GM19035 (cell line): ENCODE results near the gene HOXA7.

Source experiments
- ATAC-seq: cut with Tn5 transposase; IDR thresholded peaks from one replicate; pipeline ENCODE4 v1.9.1; 2021; ENCODE audit not compliant: unreplicated experiment

The HOXA7 gene

DNA sequence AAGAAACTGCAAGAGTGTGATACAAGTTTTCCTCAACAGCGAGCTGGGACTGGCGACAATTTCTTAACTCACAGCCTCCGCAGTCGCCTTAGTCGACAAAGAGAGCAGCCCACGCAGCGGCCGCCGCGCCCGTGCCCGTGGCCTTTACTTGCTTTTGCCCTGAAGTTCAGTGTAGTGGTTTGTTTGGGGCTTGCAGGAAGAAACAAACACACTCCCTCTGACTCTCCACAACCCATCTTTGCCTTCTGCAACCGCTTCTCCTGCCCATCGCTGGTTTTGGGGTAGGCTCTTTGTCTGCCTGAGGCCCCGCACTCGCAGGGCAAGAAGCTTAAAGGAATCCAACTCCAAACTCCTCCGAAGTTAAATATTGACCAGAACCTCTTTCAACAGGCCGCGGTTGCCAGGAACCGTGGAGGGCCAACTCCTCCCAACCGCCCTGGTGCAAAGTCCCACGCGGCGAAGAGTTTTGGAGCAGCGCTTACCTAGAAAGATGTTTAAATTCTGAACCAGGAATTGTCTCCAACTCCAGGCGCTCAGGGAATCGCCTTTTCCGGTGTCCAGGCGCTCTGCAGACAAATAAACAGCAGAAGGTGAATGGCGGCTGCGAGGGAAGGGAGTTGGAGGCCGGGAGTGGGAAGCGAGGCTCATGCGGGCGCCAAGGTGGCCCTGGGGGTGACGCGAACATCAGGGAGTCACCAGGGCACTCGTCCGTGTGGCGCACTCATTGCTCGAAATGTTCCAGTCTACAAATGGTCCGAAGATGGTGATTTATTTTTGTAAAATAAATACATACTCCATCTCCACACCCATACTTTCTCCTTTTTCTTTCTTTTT lies 34.2 kb downstream of the HOXA7 start:
- ATAC-seq = no peak

DNA sequence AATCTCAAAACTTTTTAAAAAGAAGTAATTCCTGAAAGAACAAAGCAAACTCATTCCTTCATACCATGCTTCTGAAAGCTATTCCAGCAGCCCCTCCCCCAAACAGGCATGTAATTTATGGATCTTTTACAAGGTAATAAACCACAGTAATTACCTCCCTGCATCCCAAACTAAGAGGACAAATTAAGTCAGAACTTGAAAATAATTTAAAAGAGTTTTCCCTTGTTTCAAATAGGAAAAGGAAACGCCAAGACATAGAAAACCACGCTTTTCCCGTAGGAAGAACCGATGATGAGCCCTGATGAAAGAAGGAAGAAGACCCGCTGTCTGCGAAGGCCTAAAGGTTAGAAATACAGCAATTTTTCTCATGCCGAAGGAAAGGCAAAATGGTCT lies 34.8 kb downstream of the HOXA7 start:
- no peak for ATAC-seq

DNA sequence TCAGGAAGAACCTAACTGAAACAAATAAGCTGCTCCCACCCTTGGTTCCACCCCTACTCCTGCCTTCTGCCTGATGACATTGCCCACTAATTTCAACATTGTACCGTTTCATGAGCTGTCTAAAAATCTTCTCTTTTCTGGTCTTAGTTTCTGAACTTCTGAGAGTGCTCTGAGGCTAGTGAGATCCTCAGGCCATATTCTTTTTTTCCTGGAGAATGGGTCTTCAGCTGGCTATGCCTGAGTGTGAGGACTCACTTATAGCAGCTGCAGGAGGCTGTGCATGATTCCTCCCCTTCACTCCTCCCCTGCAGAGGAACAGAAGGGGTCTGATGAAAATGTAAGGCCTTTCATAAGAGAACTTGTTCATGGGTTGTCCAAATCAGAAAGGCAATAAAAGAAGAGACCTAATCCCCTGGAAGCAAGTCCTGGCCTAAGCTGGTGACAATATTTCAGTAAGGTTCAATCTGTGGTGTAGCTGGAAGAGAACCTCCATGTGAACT lies 37.0 kb downstream of the HOXA7 start:
- ATAC-seq = no peak

DNA sequence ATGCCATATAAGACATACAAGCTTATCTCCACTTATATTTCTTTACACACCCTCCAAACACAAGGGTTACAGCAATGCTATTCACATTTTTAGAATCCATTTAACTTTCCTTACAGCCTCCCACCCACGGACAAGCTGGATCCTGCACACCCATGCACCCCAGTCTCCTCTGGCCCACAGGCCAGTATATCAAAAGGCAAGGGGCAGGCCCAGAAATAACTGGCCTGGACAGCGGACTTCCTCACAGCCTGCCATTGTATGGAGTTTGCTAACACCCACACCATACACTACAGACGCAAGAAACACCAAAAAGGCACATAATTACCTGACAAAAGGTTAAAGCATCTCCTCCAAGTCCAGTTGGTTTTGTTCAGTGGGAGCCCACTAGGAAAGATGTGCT lies 37.9 kb downstream of the HOXA7 start:
- ATAC-seq = no peak

GRCh38 chr7:27117887-27118491 lies 38.5 kb downstream of the HOXA7 start:
- ATAC-seq = no peak

DNA sequence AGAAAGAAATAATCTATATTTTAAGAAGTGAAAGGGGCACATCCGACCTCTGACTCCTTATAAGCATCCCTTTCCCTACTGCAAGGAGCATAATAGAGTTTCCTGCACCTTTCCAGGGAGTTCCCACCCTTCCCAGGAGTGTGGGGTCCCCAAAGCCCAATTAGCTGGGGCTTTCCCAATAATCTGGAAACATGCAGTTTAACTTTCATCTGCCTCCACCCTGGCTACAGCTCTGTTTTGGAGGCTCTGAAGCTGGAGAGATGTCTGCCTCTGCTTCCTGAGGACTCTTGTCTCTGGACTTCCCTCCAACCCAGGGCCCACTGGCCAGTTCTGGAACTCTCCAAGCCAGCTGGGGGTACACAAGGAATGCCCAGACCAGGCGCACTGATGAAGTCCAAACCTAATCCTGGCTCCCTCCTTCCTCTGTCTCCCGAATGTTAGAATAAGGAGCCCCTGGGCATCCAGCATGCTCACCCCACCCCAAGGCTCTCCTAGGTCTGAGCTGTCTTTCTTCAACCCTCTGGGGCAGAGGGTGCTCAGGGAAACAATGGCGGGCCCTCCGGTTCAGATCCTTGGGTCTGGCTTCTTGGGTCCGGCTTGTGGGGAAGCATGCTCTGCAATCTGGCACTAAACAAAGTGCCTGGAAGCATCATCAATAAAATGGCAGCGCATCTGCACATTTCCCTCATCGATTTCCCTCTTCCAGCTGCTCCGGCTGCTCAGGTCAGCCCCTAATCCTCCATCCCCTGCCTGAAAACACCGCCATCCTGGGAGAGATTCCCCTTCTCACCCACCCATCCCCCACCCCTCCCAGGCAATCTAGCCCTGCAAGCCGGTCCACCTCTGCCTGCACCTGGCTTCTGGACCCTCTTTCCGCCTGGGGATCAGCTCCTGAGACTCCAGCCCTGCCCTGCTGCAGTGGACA lies 39.3 kb downstream of the HOXA7 start:
- ATAC-seq = no peak

DNA sequence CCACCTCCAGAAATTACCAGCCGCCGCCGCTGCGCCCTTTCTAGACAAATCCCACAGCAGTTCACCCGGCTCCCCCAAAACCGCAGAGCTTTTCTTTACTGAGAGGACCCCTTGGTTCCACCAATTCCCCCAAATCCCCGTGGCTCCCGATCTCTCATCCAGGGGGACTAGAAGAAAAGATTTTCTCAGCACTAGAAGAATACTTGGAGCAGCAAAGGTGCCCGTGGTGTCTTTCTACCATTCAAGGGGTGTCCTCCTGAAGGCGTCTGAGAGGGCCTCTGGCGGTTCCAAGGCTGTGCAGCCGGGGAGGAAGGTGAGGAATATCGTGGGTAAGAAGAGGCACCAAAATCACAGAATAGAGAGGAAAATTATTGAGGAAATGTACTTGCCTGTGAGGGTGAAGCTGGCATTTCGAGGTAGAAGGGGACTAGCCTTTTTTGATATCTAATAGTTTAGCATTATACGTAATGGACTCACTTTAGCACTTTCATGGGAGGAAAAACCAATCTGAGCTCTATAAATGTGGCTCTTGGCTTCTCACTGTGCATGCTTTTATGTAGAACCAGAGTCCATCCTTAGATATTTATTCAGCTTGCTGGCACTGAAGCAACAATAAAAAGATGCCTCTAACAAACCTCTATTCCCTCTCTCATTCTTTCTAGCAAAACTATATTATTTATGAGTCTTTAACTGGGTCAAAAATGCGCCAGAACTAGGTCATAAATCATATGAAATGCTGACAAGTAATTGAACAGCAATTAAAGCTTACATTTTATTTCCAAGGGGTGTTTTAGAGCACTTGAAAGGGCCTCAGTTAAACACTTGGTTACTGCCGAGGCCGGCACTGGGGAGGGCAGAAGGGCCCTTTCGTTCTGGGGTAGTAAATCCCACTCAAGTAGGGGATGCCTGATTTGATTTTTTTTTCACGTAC lies 40.2 kb downstream of the HOXA7 start:
- no peak for ATAC-seq

- ATAC-seq = no peak
Observed at GRCh38 chr7:27115221-27116026, 41.1 kb downstream of the HOXA7 start.

GRCh38 chr7:27114881-27115220 lies 41.6 kb downstream of the HOXA7 start:
- no peak for ATAC-seq

DNA sequence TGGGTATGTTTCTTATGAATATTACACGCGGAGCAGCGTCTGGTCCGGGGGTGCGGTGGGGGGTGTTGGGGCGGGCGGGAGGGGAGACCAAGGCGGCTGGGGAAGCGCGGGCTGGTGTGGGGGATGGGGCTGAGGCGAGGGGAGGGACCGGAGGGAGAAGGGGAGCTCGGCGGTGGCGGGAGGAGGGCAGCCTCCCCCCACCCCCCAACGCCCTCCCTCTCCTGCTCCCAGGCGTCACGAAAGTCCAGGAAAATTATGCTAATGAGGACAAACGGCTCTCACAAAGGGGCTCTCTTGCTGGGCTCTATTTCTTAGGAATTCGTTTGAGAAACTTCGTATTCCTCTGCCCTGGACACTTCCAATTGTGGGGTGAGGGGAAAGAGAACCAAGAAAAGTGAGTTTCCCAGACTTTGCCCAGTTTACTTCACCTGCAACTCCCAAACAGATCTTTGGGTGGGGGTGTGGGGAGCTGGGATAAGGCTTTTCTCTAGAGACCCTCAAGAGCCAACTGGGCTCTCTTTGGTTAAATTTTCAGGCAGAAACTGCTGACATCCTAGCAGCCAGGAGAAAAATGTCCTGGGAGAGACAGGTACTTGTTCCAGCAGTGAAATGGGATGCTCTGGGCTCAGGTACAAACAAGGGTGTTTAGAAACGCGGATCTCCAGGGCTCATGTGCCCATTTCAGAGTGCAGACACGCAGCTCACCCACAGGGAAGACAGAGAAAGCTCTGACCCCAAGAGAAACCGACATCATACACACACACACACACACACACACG lies 42.3 kb downstream of the HOXA7 start:
- no peak for ATAC-seq

- no peak for ATAC-seq
Observed at GRCh38 chr7:27112955-27113949, 43.2 kb downstream of the HOXA7 start.

DNA sequence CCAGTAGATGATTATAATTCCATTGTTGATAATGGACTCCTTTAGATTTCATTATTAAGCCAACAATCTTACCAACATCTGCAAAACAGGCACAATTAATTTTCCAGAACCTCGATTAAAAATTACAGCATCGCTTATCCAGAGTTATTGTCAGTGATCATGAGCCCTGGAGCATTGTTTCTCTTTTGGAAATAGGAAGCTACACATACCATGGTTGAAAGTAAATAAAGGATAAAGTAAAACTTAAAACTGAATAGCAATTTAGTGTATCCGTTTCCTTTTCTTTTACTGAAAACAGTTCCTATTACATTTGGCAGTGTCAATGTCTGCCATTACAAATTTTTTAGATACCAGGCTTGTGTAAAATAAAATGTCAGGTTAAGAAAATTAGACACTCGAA lies 44.1 kb downstream of the HOXA7 start:
- ATAC-seq = no peak

- ATAC-seq = no peak
Observed at GRCh38 chr7:27111751-27112277, 44.7 kb downstream of the HOXA7 start.

GRCh38 chr7:27111042-27111750 lies 45.3 kb downstream of the HOXA7 start:
- ATAC-seq = no peak

DNA sequence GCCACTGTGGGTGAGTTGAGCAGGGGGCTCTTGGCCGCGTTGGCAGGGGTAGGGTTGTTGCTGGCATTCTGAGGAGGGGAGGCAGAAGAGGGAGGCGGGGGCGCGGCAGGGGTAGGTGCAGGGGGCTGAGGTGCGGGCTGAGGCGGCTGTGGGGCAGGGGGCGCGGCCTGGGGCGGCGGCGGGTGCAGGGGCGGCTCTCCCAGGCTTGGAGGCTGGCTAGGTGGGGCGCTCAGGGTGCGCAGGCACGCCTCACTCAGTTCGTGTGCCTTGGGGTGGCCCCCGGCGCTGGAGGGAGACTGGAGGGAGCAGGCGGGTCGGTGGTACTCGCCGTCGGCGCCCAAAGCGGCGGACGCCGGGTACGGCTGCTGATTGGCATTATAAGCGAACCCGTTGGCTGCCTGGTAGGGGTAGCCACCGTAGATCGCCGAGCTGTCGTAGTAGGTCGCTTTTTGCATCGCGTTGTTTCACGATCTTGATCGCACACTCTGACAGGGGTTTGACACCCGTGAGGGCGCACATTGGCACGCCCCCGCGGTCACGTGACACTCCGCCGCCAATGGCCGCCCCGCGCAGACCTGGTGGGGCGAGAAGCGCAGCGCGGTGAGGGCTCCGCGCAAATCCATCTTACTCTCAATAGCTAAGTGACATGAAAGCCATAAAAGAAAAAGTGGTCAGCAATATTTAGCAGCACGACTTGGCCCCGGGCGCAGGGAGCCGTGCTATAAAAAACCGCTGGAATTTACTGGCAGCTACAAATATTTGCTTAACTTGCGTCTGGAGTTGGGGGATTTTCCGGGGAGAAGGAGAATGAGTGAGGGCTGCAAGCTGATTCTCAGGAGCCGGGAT lies 46.1 kb downstream of the HOXA7 start:
- no peak for ATAC-seq
